H7 (cell line): ENCODE data around the gene RDH16. TPM values are rescaled to one million over a fixed set of nuclear protein-coding genes. Genes with fewer than 3 reads are reported as not detected.
"Not testable (repeated sequence)": the region's sequence is repeated elsewhere in the genome, so short reads cannot be mapped to it uniquely, and the experiment has no call there.

ENCODE experiments used
- DNase-seq: peaks from one replicate; pipeline ENCODE4 v3.0.0; 2012
- H3K27me3 ChIP-seq: 2 replicates; pipeline ENCODE4 v1.6.0; 2011; ENCODE audit warnings: mild to moderate bottlenecking, low read length; ENCODE audit not compliant: control insufficient read depth, insufficient read depth
- H3K36me3 ChIP-seq: replicated peaks from 2 replicates; pipeline ENCODE4 v1.5.1; 2011; ENCODE audit warnings: low read length; ENCODE audit not compliant: control insufficient read depth, insufficient read depth
- H3K4me3 ChIP-seq: 2 replicates; pipeline ENCODE4 v1.5.1; 2011; ENCODE audit warnings: low read depth, mild to moderate bottlenecking, control low read depth, low read length, moderate library complexity; ENCODE audit not compliant: insufficient read depth
- total RNA-seq: library from RNA; depleted of rRNA; stranded (reverse); fragments of >200 nt; shearing (Covaris generic); gene quantifications from 2 replicates; pipeline ENCODE4 v1.2.3, GENCODE V29; 2014

The RDH16 gene
- total RNA-seq, 1 experiment from 2014 or later = 0.66 TPM

- no peak overlapping the region for H3K4me3 ChIP-seq
- peak; percentile 27 for DNase-seq
Observed at GRCh38 chr12:56931474-56931978, 25.9 kb downstream of the RDH16 start.

DNA sequence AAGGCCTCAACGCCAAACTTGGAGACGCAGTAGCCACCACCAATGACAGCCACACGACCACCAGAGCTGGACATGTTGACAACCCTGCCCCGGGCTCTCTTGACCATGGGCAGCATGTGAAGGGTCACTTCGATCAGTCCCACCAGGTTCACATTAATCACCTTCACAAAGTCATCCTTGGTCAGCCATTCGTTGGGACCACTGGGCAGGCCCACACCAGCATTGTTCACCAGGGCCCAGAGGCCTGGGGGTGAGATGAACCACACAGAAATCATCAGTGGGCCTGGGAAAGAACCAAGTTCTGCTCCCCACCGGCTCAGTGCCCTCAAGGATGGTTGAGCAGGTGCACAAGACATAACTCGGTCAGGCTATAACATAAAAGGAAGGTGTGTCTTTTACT is 27.2 kb downstream of the RDH16 start:
- no peak for DNase-seq
- Histone ChIP-seq H3K27me3 (no peaks in the 10 kb centered on the region), H3K4me3 (no peak overlapping the region), H3K36me3 (no peaks in the 10 kb centered on the region)

More at GRCh38 chr12:56931474-56931978, 25.9 kb downstream of the RDH16 start:
- Histone ChIP-seq H3K27me3 (no peaks in the 10 kb centered on the region), H3K36me3 (no peaks in the 10 kb centered on the region)

- no peaks in the 10 kb centered on the region for H3K27me3 ChIP-seq
- no peaks in the 10 kb centered on the region for H3K36me3 ChIP-seq
- peak; percentile 1 for DNase-seq
- no peak overlapping the region for H3K4me3 ChIP-seq
Observed at GRCh38 chr12:56929780-56930179, 27.6 kb downstream of the RDH16 start.

DNA sequence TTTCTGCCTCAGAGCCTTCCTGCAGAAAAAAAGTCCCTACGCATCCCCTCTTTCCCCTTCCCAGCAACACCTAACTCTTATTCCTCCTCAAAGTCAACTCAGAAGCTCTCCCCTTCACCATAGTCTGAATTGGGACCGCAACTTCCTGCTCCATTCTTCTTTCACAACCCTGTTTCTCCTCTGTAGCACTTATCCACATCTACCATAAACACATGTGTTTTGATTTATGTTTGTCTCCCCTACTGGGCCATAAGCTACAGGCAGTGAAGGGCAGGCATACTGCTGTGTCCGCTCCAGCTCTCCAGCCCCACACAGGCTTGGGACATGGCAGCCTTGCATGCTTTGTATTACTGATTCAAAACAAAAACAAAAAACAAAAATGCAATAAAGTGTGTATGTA is 29.1 kb downstream of the RDH16 start:
- no peaks in the 10 kb centered on the region for H3K27me3 ChIP-seq
- H3K4me3 ChIP-seq = no peak overlapping the region
- no peaks in the 10 kb centered on the region for H3K36me3 ChIP-seq
- DNase-seq = no peak

GRCh38 chr12:56927281-56927680 is 30.1 kb downstream of the RDH16 start:
- no peaks in the 10 kb centered on the region for H3K27me3 ChIP-seq
- no peak overlapping the region for H3K4me3 ChIP-seq
- no peak for DNase-seq
- no peaks in the 10 kb centered on the region for H3K36me3 ChIP-seq

DNA sequence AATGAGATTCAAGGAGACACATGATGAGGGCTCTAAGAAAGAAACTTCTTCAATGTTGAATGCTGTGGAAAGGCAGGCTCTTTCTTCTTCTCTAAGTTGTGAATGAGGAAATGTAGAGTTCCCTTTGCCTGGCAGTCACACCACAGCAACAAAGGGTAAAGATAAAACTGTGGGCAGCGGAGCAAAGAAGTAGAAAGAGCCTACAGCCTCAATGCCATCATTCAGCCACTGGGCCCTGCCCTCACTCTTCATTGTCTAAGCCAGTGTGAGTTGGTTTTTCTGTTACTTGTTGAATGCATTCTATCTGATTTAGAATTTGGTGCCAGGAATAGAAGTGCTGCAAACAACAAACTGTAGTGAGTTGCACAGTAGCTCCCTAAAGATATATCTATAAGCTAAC is 35.4 kb downstream of the RDH16 start:
- Histone ChIP-seq H3K4me3 (no peak overlapping the region), H3K36me3 (no peaks in the 10 kb centered on the region), H3K27me3 (no peaks in the 10 kb centered on the region)
- no peak for DNase-seq

GRCh38 chr12:56921346-56921745 is 36.1 kb downstream of the RDH16 start:
- no peaks in the 10 kb centered on the region for H3K36me3 ChIP-seq

GRCh38 chr12:56918139-56918538 is 39.3 kb downstream of the RDH16 start:
- not testable (repeated sequence) for H3K27me3 ChIP-seq, H3K4me3 ChIP-seq, H3K36me3 ChIP-seq, DNase-seq

More at GRCh38 chr12:56921346-56921745, 36.1 kb downstream of the RDH16 start:
- Histone ChIP-seq H3K4me3 (no peak overlapping the region), H3K27me3 (no peaks in the 10 kb centered on the region)
- DNase-seq = no peak

DNA sequence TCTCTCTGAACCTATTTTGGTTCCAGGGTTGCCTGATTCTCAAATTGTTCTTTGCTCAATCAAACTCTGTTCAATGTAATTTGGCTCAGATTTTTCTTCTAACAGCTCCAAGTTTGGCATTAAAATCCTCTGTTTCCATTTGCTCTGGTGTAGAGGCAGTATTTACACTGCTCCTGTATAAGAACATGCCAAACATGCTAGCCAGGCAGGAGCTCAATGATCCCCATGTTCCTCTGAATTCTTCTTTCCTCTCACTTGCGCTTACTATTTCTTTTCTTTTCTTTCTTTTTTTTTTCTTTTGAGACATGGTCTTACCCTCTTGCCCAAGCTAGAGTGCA is 40.4 kb downstream of the RDH16 start:
- H3K4me3 ChIP-seq = no peak overlapping the region
- no peaks in the 10 kb centered on the region for H3K36me3 ChIP-seq
- no peaks in the 10 kb centered on the region for H3K27me3 ChIP-seq
- no peak for DNase-seq

- Histone ChIP-seq H3K4me3 (no peak overlapping the region), H3K27me3 (no peaks in the 10 kb centered on the region), H3K36me3 (no peaks in the 10 kb centered on the region)
- no peak for DNase-seq
Observed at GRCh38 chr12:56916296-56916995, 41.0 kb downstream of the RDH16 start.

DNA sequence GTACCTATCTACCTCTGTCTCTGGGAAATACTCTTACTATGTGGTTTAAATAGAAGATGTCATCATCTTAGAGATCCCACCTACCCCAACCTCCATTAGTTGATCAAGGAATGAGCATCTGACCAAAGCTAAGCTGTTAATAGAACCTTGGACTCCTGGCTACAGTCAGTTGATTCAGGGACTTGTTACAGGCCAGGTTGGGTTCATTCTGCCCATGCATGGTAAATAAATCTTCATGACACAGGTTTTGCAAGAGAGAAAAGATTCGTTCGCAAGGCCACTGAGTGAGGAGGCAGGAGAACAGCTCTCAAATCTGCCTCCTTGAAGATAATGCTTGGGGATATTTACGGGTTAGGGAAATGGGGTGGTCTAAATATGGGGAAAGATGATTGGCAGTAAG is 42.7 kb downstream of the RDH16 start:
- Histone ChIP-seq H3K4me3 (no peak overlapping the region), H3K36me3 (no peaks in the 10 kb centered on the region), H3K27me3 (no peaks in the 10 kb centered on the region)
- DNase-seq = no peak

DNA sequence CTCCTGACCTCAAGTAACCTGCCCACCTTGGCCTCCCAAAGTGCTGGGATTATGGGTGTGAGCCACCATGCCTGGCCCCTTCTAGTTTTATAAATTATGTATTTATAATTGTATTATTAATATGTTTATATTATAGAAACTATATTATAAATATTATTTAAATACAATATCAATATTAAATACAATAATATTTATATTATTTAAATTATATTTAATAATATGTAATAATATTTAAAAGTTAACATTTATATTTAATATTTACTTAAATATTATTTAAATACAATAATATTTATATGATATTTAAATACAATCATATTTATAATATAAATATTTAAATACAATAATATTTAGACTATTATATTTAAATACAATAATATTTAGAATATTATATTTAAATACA is 43.2 kb downstream of the RDH16 start:
- DNase-seq = no peak
- no peak overlapping the region for H3K4me3 ChIP-seq
- no peaks in the 10 kb centered on the region for H3K27me3 ChIP-seq
- no peaks in the 10 kb centered on the region for H3K36me3 ChIP-seq

- DNase-seq, H3K36me3 ChIP-seq, H3K27me3 ChIP-seq, H3K4me3 ChIP-seq: not testable (repeated sequence)
Observed at GRCh38 chr12:56909403-56909802, 48.0 kb downstream of the RDH16 start.

DNA sequence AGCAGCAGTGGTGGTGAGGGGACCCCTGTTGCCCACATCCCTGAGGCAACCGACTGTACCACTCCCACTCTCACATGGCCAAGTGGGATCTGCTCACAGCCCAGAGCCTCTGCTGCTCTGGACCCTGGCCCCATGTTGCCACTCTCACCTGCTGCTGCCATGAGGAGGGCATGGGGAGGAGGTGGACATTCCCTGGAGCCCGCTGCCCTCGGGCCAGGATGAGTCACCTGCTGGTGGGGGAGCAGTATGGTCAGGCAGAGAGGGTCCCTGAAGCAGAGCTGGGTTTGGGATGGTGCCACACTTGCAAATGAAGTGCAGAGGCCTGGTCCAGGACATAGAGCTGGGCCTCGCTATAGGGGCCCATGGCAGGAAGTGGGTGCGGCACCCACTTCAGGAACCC is 49.3 kb downstream of the RDH16 start:
- DNase-seq = no peak
- Histone ChIP-seq H3K36me3 (no peaks in the 10 kb centered on the region), H3K27me3 (no peaks in the 10 kb centered on the region), H3K4me3 (no peak overlapping the region)

DNA sequence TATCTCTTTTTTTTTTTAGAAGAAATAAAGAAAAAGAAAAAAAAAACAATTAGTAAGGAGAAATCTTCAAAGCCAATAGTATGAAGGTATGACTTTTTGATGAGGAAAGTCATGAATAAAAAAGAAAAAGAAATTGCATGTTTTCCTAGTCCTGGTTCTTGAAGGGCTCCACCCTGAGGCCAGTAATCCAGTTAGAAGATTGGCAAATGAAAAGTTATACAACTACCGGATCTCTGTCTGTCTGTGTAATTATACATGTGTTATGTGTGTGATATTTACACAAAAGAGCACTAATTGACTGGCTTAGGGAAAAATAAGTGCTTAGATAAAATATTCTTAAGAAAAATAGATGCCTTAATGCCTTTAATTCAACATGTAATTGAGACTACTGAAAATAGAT is 51.6 kb downstream of the RDH16 start:
- H3K36me3 ChIP-seq = no peaks in the 10 kb centered on the region
- no peak overlapping the region for H3K4me3 ChIP-seq
- no peak for DNase-seq
- H3K27me3 ChIP-seq = no peaks in the 10 kb centered on the region

- no peak for DNase-seq
- H3K27me3 ChIP-seq = no peaks in the 10 kb centered on the region
- no peak overlapping the region for H3K4me3 ChIP-seq
- no peaks in the 10 kb centered on the region for H3K36me3 ChIP-seq
Observed at GRCh38 chr12:56903374-56903773, 54.0 kb downstream of the RDH16 start.
